Fibroblast of peridontal ligament (primary cell): ENCODE data around the gene GCSH.
A peak's percentile ranks its signal among the peaks of the same experiment; 100 is the strongest.

Source experiments
- DNase-seq: peaks from one replicate; pipeline ENCODE4 v3.0.0-alpha.2; 2010; ENCODE audit errors: extremely low read depth

Gene GCSH

GRCh38 chr16:81042821-81043220 is 53.4 kb downstream of the GCSH start:
- no peak for DNase-seq

GRCh38 chr16:81041696-81042095 is 54.5 kb downstream of the GCSH start:
- DNase-seq = no peak

- DNase-seq = peak; percentile 24
Measured at GRCh38 chr16:81040842-81041241, 55.4 kb downstream of the GCSH start.

- no peak for DNase-seq
Measured at GRCh38 chr16:81040131-81040530, 56.1 kb downstream of the GCSH start.

GRCh38 chr16:81036751-81037350 is 59.3 kb downstream of the GCSH start:
- no peak for DNase-seq

GRCh38 chr16:81035975-81036750 is 60.0 kb downstream of the GCSH start:
- DNase-seq = peak; percentile 37

GRCh38 chr16:81035398-81035974 is 60.7 kb downstream of the GCSH start, which contains the start of gene ATMIN:
Gene ATMIN, plus strand, starts transcription at chr16:81035842. Its CDS starts 29 bp downstream, at chr16:81035871.
- DNase-seq = peak; percentile 66
